ENCODE data around the gene CNN3. TPM values are rescaled to one million over a fixed set of nuclear protein-coding genes. Genes with fewer than 3 reads are reported as not detected.

CNN3 gene
- total and polyA plus RNA-seq, 2 experiments from 2014 or later: 101 to 135 TPM

- no peaks in the 10 kb centered on the region for H3K9me3 ChIP-seq (ENCODE audit: low read depth)
- no peak overlapping the region for H3K4me3 ChIP-seq
- no peak for DNase-seq (ENCODE audit: low read depth in 1 of 2, low spot score in 1 of 2)
- no peaks in the 10 kb centered on the region for H3K4me1 ChIP-seq (ENCODE audit: low read depth)
- no peak overlapping the region for H3K27ac ChIP-seq
- H3K36me3 ChIP-seq: no peaks in the 10 kb centered on the region
- TF ChIP-seq CTCF (IDR thresholded peaks at IDR 0.05; ENCODE audit: low read depth, low read length): no peak
- no peaks in the 10 kb centered on the region for H3K27me3 ChIP-seq
These were observed 43.9 kb upstream of the CNN3 start for GRCh38 chr1:94970783-94971182.

GRCh38 chr1:94969137-94969536 is 42.2 kb upstream of the CNN3 start:
- H3K4me3 ChIP-seq: no peak overlapping the region
- no peak for TF ChIP-seq CTCF (IDR thresholded peaks at IDR 0.05; ENCODE audit: low read depth, low read length)
- no peaks in the 10 kb centered on the region for H3K4me1 ChIP-seq (ENCODE audit: low read depth)
- no peak for DNase-seq (ENCODE audit: low read depth in 1 of 2, low spot score in 1 of 2)
- H3K36me3 ChIP-seq: no peaks in the 10 kb centered on the region
- no peak overlapping the region for H3K27ac ChIP-seq
- no peaks in the 10 kb centered on the region for H3K9me3 ChIP-seq (ENCODE audit: low read depth)
- no peaks in the 10 kb centered on the region for H3K27me3 ChIP-seq

DNA sequence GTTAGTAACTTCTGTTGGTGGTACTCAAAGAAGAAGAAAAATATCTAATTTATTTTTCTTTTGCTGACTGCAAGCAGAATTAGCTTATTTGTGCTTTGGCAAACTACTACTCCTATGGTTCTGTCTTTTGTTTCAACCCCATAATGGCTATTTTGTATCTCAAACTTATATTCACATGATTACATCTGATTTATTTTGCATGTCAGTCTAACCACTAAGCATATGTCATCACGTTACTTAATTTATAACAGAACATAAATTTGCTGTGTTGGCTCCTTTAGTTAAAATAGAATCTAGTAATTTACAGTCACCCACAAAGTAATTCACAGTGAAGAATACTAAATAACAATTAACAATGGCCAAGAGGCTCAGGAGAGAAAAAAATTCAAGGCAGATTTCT is 39.1 kb upstream of the CNN3 start:
- DNase-seq (ENCODE audit: low read depth in 1 of 2, low spot score in 1 of 2): no peak
- no peaks in the 10 kb centered on the region for H3K9me3 ChIP-seq (ENCODE audit: low read depth)
- no peak for TF ChIP-seq CTCF (IDR thresholded peaks at IDR 0.05; ENCODE audit: low read depth, low read length)
- H3K4me1 ChIP-seq (ENCODE audit: low read depth): peaks cover 4% of the 10 kb centered on the region
- no peaks in the 10 kb centered on the region for H3K36me3 ChIP-seq
- no peak overlapping the region for H3K27ac ChIP-seq
- H3K27me3 ChIP-seq: no peaks in the 10 kb centered on the region
- H3K4me3 ChIP-seq: no peak overlapping the region

- H3K4me3 ChIP-seq: no peak overlapping the region
- no peaks in the 10 kb centered on the region for H3K36me3 ChIP-seq
- no peak for TF ChIP-seq CTCF (IDR thresholded peaks at IDR 0.05; ENCODE audit: low read depth, low read length)
- DNase-seq (ENCODE audit: low read depth in 1 of 2, low spot score in 1 of 2): no peak
- peaks cover 4% of the 10 kb centered on the region for H3K4me1 ChIP-seq (ENCODE audit: low read depth)
- H3K27me3 ChIP-seq: no peaks in the 10 kb centered on the region
- H3K27ac ChIP-seq: no peak overlapping the region
- H3K9me3 ChIP-seq (ENCODE audit: low read depth): no peaks in the 10 kb centered on the region
These were observed 37.0 kb upstream of the CNN3 start for GRCh38 chr1:94963864-94964263.

DNA sequence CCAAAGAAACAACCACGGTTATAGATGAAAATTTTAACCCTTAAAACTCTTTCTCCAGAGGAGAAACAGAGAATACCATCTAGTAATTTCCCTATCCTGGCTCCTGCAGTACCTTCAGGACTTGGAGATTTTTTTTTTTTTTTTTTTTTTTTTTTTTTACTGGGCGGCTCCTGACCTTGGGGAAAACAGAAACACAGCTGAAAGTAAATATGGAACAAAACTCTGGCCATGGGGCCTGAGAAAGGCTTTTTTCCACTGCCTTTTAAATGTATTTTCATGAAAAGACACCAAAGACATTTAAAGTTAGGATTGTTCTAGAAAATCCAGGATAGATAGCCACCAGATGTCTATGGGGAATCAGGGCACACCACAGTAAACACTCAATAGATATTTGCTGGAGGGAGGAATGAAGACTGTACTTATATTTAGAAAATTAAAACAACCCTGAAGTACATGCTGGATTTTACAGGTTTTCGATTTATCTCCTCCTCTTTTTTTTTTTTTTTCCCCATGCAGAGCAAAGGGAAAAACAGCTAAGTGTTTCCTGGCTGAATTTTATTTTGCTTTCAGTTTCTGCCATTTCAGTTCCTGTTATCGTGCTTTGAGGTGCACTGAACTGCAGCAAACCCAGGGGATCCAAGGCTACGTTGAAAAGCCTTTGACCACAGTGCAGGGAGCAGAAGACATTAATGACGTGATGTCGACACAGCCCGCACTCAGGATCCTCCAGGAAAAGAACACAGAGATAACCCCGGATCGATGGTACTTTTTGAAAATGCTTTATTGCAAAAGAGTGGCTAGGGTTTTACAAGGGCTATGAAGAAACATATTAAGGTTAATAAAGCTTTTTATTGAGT is 35.7 kb upstream of the CNN3 start:
- Histone ChIP-seq H3K27ac (no peak overlapping the region), H3K27me3 (no peaks in the 10 kb centered on the region), H3K9me3 (ENCODE audit: low read depth) (no peaks in the 10 kb centered on the region), H3K4me1 (ENCODE audit: low read depth) (peaks cover 4% of the 10 kb centered on the region), H3K36me3 (no peaks in the 10 kb centered on the region), H3K4me3 (no peak overlapping the region)
- no peak for TF ChIP-seq CTCF (IDR thresholded peaks at IDR 0.05; ENCODE audit: low read depth, low read length)
- peak in 1 of 2 donors; percentile 78 for DNase-seq (ENCODE audit: low read depth in 1 of 2, low spot score in 1 of 2)
